Muscle layer of colon (tissue), 2 donors: ENCODE data around the gene LIM2.

ENCODE experiments used
- H3K27ac ChIP-seq: one replicate; pipeline ENCODE4 v1.7.0; 2013; ENCODE audit warnings: low read depth, mild to moderate bottlenecking, low read length, moderate library complexity
- H3K27me3 ChIP-seq, 2 donors: one replicate each; pipeline ENCODE4 v1.7.0; 2013; ENCODE audit warnings: low read length in 2 of 2, mild to moderate bottlenecking in 2 of 2; ENCODE audit not compliant: insufficient read depth in 2 of 2, control insufficient read depth in 1 of 2
- H3K36me3 ChIP-seq: one replicate; pipeline ENCODE4 v1.7.0; 2013; ENCODE audit warnings: mild to moderate bottlenecking, low read length; ENCODE audit not compliant: insufficient read depth
- H3K4me1 ChIP-seq: one replicate; pipeline ENCODE4 v1.7.0; 2013; ENCODE audit warnings: mild to moderate bottlenecking, low read length; ENCODE audit not compliant: insufficient read depth
- H3K4me3 ChIP-seq, 2 donors: one replicate each; pipeline ENCODE4 v1.7.0; 2013; ENCODE audit warnings: low read length in 2 of 2, low read depth in 1 of 2, mild to moderate bottlenecking in 1 of 2, moderate library complexity in 1 of 2
- H3K9ac ChIP-seq: one replicate; pipeline ENCODE4 v1.7.0; 2013; ENCODE audit warnings: low read length
- H3K9me3 ChIP-seq: one replicate; pipeline ENCODE4 v1.7.0; 2013; ENCODE audit warnings: mild to moderate bottlenecking, low read length
- donor health status: abdominal sarcoma.
- donor health status: Adenocarcinoma of cecum.

LIM2 gene

DNA sequence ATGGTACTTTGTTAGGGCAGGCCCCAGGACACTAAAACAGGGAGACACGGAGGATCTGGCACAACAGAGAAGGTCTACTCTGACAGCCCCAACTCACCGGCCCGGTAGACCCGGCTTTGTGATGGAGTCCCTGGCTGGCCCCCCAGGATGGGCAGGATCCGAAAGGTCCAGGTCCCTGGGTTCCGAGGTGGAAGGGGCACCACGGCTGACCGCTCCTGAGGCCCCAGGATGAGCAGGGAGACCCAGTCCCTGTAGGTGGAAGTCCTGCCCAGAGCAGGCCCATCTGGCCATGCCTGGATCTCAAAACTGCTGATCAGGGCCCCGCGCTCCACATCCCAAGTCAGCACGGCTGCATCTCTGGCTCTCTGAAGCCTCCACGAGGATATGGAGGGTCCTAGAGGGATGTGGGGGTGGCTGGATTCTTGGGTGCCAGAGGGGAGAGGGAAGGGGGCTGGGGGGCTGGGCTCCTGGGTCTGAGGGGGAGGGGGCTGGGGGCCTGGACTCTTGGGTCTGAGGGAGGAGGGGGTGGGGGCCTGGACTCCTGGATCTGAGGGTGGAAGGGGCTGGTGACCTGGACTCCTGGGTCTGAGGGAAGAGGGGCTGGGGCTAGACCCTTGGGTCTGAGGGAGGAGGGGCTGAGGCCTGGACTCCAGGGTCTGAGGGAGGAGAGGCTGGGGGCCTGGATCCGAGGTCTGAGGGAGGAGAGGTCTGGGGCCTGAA is 50.5 kb downstream of the LIM2 start:
- H3K9ac ChIP-seq = no peak overlapping the region
- no peak overlapping the region for H3K4me3 ChIP-seq
- no peaks in the 10 kb centered on the region for H3K27me3 ChIP-seq
- peaks cover 9% of the 10 kb centered on the region for H3K4me1 ChIP-seq
- no peak overlapping the region for H3K27ac ChIP-seq
- H3K9me3 ChIP-seq = no peaks in the 10 kb centered on the region
- no peaks in the 10 kb centered on the region for H3K36me3 ChIP-seq

DNA sequence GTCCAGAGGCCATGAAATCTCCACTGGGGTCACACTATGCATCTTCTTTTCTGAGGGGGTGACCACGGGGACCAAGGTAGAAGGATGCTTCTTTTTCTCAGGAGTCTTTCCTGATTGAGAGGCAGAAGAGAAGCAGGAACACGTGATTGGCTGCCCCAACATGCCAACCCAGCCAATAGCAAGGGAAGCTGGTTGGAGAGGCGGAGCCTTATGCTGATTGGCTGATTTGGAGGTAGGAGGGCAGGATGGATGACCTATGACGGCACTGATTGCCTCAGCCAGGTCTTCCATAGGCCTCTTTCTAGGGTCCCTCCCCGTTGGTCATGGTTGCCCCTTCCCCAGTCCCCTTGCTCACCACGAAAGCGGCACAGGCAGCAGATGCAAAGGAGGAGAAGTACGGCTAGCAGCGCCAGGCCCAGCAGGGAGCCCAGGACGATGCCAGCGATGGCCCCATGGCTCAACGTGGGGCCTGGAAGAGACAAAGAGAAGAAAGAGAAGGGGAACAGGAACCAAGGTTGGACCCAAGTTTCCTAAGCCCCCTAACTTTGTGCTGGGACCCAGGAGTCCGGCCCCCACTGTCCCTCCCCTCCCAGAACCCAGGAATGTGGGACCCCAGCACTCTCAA is 53.8 kb downstream of the LIM2 start:
- Histone ChIP-seq H3K27ac (no peak overlapping the region), H3K9ac (no peak overlapping the region), H3K4me3 (no peak overlapping the region), H3K4me1 (peaks cover 3% of the 10 kb centered on the region), H3K27me3 (peaks cover 0 to 8% of the 10 kb centered on the region in 2 donors), H3K9me3 (no peaks in the 10 kb centered on the region), H3K36me3 (no peaks in the 10 kb centered on the region)

DNA sequence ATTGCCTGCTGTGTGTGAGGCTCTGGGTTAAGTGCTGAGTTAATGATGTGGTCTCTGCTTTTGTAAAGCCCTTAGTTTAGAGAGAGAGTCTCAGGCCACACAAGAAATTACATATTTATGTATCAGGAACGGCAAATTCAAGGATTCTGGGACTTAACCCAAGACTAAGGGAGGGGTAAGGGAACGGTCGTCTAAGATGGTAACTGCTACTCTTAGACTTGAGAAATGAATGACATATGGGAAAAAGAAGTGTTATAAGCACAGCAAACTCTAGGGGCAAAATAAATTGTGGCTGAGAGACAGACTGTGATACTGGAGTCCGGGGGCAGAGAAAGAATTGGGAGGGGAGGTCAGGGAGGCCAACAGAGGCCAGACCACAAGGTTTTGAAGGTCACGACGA is 56.1 kb downstream of the LIM2 start:
- Histone ChIP-seq H3K27ac (no peak overlapping the region), H3K9ac (no peak overlapping the region), H3K36me3 (no peaks in the 10 kb centered on the region), H3K9me3 (no peaks in the 10 kb centered on the region), H3K4me1 (no peaks in the 10 kb centered on the region), H3K4me3 (no peak overlapping the region), H3K27me3 (peaks cover 3 to 30% of the 10 kb centered on the region in 2 donors)

DNA sequence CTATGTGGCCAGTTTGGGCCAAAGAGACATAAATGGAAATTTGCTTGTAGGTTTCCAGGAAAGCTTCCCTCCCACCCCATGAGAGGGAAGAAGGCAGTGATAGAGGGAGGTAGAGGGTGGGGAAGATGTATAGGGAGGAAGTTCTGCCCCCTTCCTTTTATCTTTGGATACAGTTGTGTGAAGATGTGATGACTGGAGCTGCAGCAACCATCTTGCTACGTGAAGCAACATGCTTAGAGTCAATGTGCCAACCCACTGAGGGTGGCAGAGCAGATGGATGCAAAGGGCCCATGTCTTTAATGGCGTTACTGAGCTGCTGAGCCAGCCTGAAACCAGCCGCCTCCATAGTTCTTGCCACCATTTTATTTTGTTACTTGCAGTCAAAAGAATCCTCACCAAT is 56.6 kb downstream of the LIM2 start:
- H3K9ac ChIP-seq = no peak overlapping the region
- H3K36me3 ChIP-seq = no peaks in the 10 kb centered on the region
- H3K27me3 ChIP-seq = peaks cover 3 to 34% of the 10 kb centered on the region in 2 donors
- H3K4me1 ChIP-seq = no peaks in the 10 kb centered on the region
- H3K9me3 ChIP-seq = no peaks in the 10 kb centered on the region
- no peak overlapping the region for H3K27ac ChIP-seq
- H3K4me3 ChIP-seq = no peak overlapping the region

DNA sequence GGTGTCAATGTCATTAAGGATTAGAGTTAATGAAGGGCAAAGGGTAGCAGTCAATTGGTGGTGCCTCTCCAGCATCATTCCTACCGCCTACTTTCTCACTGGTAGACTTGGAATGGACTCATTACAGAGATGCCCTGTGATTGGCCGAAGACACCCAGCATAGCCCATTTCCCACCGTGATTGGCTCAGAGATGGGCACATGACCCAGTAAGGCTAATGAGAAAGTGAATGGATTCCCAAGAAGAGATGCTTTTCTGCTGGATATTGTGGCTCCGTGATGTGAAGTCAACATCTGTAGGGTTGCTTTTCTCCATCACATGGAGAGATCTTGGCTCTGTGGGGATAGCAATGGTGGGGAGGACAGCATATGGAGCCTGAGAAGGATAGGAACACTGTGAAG is 57.4 kb downstream of the LIM2 start:
- Histone ChIP-seq H3K36me3 (no peaks in the 10 kb centered on the region), H3K9ac (no peak overlapping the region), H3K9me3 (no peaks in the 10 kb centered on the region), H3K27me3 (peaks cover 3 to 42% of the 10 kb centered on the region in 2 donors), H3K4me1 (no peaks in the 10 kb centered on the region), H3K4me3 (no peak overlapping the region), H3K27ac (no peak overlapping the region)
